Thyroid gland (tissue), 4 donors: Measurements from ENCODE around the gene F11R.

Experiments
- CTCF ChIP-seq, 6 experiments: fragments of 200-600 bp in 3 of 6; fragments of 450-650 bp in 3 of 6; sonication (generic) in 3 of 6; IDR thresholded peaks; one replicate each; pipeline ENCODE4 v1.5.1; 2016 to 2019; ENCODE audit warnings: antibody characterized with exemption in 6 of 6, mild to moderate bottlenecking in 2 of 6, inconsistent platforms in 1 of 6, moderate library complexity in 1 of 6
- POLR2A ChIP-seq, 2 donors: fragments of 450-650 bp; IDR thresholded peaks; one replicate each; pipeline ENCODE4 v1.6.1; 2017; ENCODE audit warnings: antibody characterized with exemption in 2 of 2, mild to moderate bottlenecking in 2 of 2, moderate library complexity in 1 of 2

GRCh38 chr1:161021165-161021969, 415 bp upstream of the F11R start:
- TF ChIP-seq POLR2A (IDR thresholded peaks at IDR 0.05) (peak in 1 of 2 donors; percentile 89), CTCF (IDR thresholded peaks at IDR 0.05) (no peak)
